ENCODE data around the gene BEGAIN. TPM values are rescaled to one million over a fixed set of nuclear protein-coding genes. Genes with fewer than 3 reads are reported as not detected.

Gene BEGAIN
- total and polyA plus RNA-seq, 2 of the 8 experiments (the other 6 are each of a cell fraction or from before 2014, with no cell fraction given) = 2.9 to 3.0 TPM

DNA sequence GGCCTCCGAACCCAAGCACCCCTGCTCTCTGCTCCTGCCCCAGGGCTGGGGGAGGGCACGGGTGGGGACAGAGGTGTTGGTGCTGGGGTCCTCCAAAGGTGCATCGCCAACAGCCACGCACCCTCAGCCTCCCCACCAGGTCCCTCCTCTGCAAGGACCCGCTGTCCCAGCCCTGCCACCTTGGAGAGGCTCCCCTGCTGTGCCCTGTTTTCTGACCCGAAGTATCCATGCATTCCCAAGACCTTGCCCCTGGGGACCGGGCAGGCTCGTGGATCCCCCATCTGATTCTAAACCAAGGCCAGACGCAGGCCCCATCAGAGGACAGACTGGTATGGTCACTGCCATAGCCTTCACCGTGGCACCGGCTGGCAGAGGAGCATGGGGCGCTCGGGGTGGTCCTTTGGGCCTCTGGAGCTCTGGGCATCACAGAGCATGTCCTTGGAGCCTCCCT, 22.7 kb upstream of the BEGAIN start:
- Histone ChIP-seq H3K4me1 (replicated peaks in 1 of 4; ENCODE audit: control insufficient read depth in 3 of 4, insufficient read depth in 4 of 4, low read length in 3 of 4) (no peaks in the 10 kb centered on the region; a peak in 1 of 7 replicates), H3K9me3 (ENCODE audit: insufficient read depth in 2 of 2, low read depth in 1 of 2, low read length in 1 of 2) (no peaks in the 10 kb centered on the region), H2AK5ac (ENCODE audit: low read depth, low read length) (no peak overlapping the region), H2BK15ac (ENCODE audit: low read length) (no peak overlapping the region), H3K18ac (ENCODE audit: extremely low read depth, low read length) (no peak overlapping the region), H3K27ac (ENCODE audit: low read depth, low read length) (no peak overlapping the region), H4K5ac (ENCODE audit: insufficient read length, low read depth, low read length) (no peak overlapping the region), H3K56ac (replicated peaks; ENCODE audit: insufficient read length, low read depth, low read length) (no peak overlapping the region), H3K79me1 (ENCODE audit: low read depth, low read length) (no peaks in the 10 kb centered on the region), H3K9ac (replicated peaks in 1 of 4; ENCODE audit: extremely low read depth in 1 of 4, low read depth in 3 of 4, low read length in 3 of 4) (no peak overlapping the region), H2BK20ac (ENCODE audit: low read length) (no peak overlapping the region), H3K4me2 (ENCODE audit: insufficient read depth in 1 of 2, low read depth in 2 of 2, low read length in 2 of 2) (no peak overlapping the region), H2BK5ac (ENCODE audit: low read depth, low read length) (no peak overlapping the region), H3K27me3 (replicated peaks in 1 of 4; ENCODE audit: control insufficient read depth in 3 of 4, extremely low read depth in 1 of 4, insufficient read depth in 3 of 4, low read length in 3 of 4) (no peaks in the 10 kb centered on the region; a peak in 2 of 7 replicates), H3K79me2 (ENCODE audit: control insufficient read depth in 1 of 2, insufficient read depth in 2 of 2, low read length in 2 of 2) (no peaks in the 10 kb centered on the region), H3K4me3 (ENCODE audit: extremely low read depth in 1 of 4, insufficient read depth in 2 of 4, low read depth in 3 of 4, low read length in 4 of 4) (no peak overlapping the region), H2BK12ac (ENCODE audit: low read depth, low read length) (no peak overlapping the region), H4K20me1 (replicated peaks in 1 of 2; ENCODE audit: control insufficient read depth in 1 of 2, insufficient read depth in 2 of 2, low read length in 2 of 2) (no peaks in the 10 kb centered on the region), H2AFZ (ENCODE audit: low read length) (no peak overlapping the region), H3K14ac (ENCODE audit: insufficient read length) (no peak overlapping the region), H4K91ac (replicated peaks; ENCODE audit: insufficient read length, low read length) (no peak overlapping the region), H4K8ac (ENCODE audit: extremely low read depth, insufficient read depth, low read length) (no peak overlapping the region), H2BK120ac (replicated peaks; ENCODE audit: low read depth, low read length) (no peak overlapping the region), H3K23me2 (ENCODE audit: low read depth, low read length) (no peaks in the 10 kb centered on the region), H3K4ac (replicated peaks; ENCODE audit: insufficient read length, low read depth, low read length) (no peak overlapping the region), H3K23ac (ENCODE audit: insufficient read length) (no peak overlapping the region), H3K36me3 (ENCODE audit: control insufficient read depth in 2 of 4, insufficient read depth in 4 of 4, low read length in 3 of 4) (no peaks in the 10 kb centered on the region)
- FAIRE-seq (no peak), DNase-seq (ENCODE audit: low read depth in 1 of 2, low spot score in 2 of 2) (no peak)
- CTCF ChIA-PET (ENCODE audit: partially characterized antibody) = interaction anchor here (1.2 kb wide), 1 partner anchor 189 kb away, joined by 3 read pairs; no protein-coding TSS in a partner anchor
- 81% methylated on average over 13 of the region's 13 CpGs; no CpG with 5 or more reads in 1 of the 2 experiments for WGBS, 2 experiments (ENCODE audit: extremely low coverage in 1 of 2, insufficient coverage in 1 of 2, insufficient read length in 1 of 2, insufficient replicate concordance in 2 of 2, low coverage in 1 of 2, low lambda C conversion rate in 2 of 2, missing lambda C conversion rate in 1 of 2)
- POLR2A ChIA-PET (ENCODE audit: partially characterized antibody) = no interaction called here
- TF ChIP-seq JUND (IDR thresholded peaks at IDR 0.05; ENCODE audit: low read length) = no peak

All from H1 (cell line).